HepG2 (cell line): Measurements from ENCODE around the gene YY1. TPM values are rescaled to one million over a fixed set of nuclear protein-coding genes. Genes with fewer than 3 reads are reported as not detected.

ENCODE experiments used
- FOXK2 ChIP-seq: fragments of 450-650 bp; IDR thresholded peaks from 2 replicates; pipeline ENCODE4 v1.6.1; 2016
- GFI1 ChIP-seq: sonication (generic); formaldehyde crosslinking; IDR thresholded peaks from 2 replicates; pipeline ENCODE4 v1.5.0; 2020; ENCODE audit warnings: missing genetic modification reagents, mild to moderate bottlenecking, borderline replicate concordance
- KLF12 ChIP-seq: sonication (generic); formaldehyde crosslinking; IDR thresholded peaks from 2 replicates; pipeline ENCODE4 v1.4.0; 2020; ENCODE audit warnings: missing genetic modification reagents, borderline replicate concordance
- MED8 ChIP-seq: sonication (generic); formaldehyde crosslinking; IDR thresholded peaks from 2 replicates; pipeline ENCODE4 v1.8.1; 2023; ENCODE audit warnings: mild to moderate bottlenecking, missing genetic modification reagents; ENCODE audit not compliant: insufficient replicate concordance
- RNF2 ChIP-seq: fragments of 450-650 bp; conservative IDR thresholded peaks from 2 replicates; pipeline ENCODE4 v1.6.1; 2016; ENCODE audit warnings: low read depth
- SRF ChIP-seq: IDR thresholded peaks from 2 replicates; pipeline ENCODE4 v1.6.1; 2011; ENCODE audit warnings: mild to moderate bottlenecking, low read depth, low read length, moderate library complexity
- ZFP82 ChIP-seq: sonication (generic); formaldehyde crosslinking; IDR thresholded peaks from 2 replicates; pipeline ENCODE4 v1.5.1; 2020; ENCODE audit warnings: mild to moderate bottlenecking, missing genetic modification reagents, borderline replicate concordance
- ZNF589 ChIP-seq: sonication (generic); formaldehyde crosslinking; conservative IDR thresholded peaks from 2 replicates; pipeline ENCODE4 v1.8.0; 2022; ENCODE audit warnings: mild to moderate bottlenecking, moderate library complexity, missing genetic modification reagents
- ZNF891 ChIP-seq: sonication (generic); formaldehyde crosslinking; IDR thresholded peaks from 2 replicates; pipeline ENCODE4 v1.5.0; 2020; ENCODE audit warnings: mild to moderate bottlenecking, missing genetic modification reagents
- polyA plus RNA-seq, 8 experiments: library from polyadenylated mRNA; depleted of rRNA in 3 of 8; stranded (reverse) in 7 of 8; unstranded in 1 of 8; fragments of >200 nt; fragmentation: Illumina TruSeq in 4 of 8; extraction: Trizol in 4 of 8; gene quantifications; 2 replicates each; pipeline versions ENCODE4 v1.2.1 to v1.2.3, GENCODE V29; 2011 to 2016; ENCODE audit warnings: low read depth in 4 of 8, missing spikeins in 1 of 8, mixed read lengths in 1 of 8; ENCODE audit not compliant: insufficient read depth in 1 of 8
- total RNA-seq, 5 experiments: library from RNA; depleted of rRNA; stranded (reverse); fragments of >200 nt; fragmentation: Illumina TruSeq; extraction: Trizol; gene quantifications; 2 replicates each; pipeline ENCODE4 v1.2.3, GENCODE V29; 2016; ENCODE audit warnings: low read depth in 1 of 5
- TF ChIP-seq, protein P1 (sequence below): sonication (generic); formaldehyde crosslinking; IDR thresholded peaks from 2 replicates; pipeline ENCODE4 v1.4.0; 2020; ENCODE audit warnings: missing genetic modification reagents, mild to moderate bottlenecking, borderline replicate concordance
- TF ChIP-seq, protein P2 (sequence below): sonication (generic); formaldehyde crosslinking; IDR thresholded peaks from 2 replicates; pipeline ENCODE4 v1.5.0; 2020; ENCODE audit warnings: missing genetic modification reagents, mild to moderate bottlenecking, borderline replicate concordance
- TF ChIP-seq, protein P3 (sequence below): sonication (generic); formaldehyde crosslinking; IDR thresholded peaks from 2 replicates; pipeline ENCODE4 v1.4.0; 2020; ENCODE audit warnings: mild to moderate bottlenecking, low read depth, missing genetic modification reagents
- TF ChIP-seq, protein P4 (sequence below): sonication (generic); formaldehyde crosslinking; IDR thresholded peaks from 2 replicates; pipeline ENCODE4 v1.9.0; 2021; ENCODE audit warnings: mild to moderate bottlenecking, missing genetic modification reagents
- TF ChIP-seq, protein P5 (sequence below): fragments of 450-650 bp; IDR thresholded peaks from 2 replicates; pipeline ENCODE4 v1.6.1; 2017; ENCODE audit warnings: mild to moderate bottlenecking

The YY1 gene
- total and polyA plus RNA-seq, 2 of the 13 experiments (the other 11 are each of a cell fraction or from before 2014, with no cell fraction given), result 29.4 to 68.1 TPM

DNA sequence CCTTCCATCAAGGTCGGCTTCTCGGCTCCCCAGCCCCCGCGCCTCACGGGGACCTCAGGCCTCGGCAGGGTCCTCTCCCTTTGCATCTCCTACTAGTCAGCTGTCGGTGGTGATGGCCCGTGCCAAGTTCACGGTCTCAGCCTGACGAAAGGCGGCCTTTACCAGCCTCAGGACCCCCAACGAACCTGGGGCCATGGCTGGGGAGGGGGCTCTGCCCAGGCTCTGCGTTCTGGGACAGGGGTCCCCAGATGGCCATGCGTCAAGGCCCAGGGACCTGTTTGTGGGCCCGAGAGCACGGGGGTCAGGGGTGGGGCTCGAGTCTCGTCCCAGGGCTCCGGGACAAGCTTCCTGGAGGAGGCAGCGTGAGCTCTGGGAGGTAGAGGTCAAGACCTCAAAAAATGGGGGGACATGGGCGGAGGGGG lies 46.7 kb upstream of the YY1 start (continued):
- TF ChIP-seq, protein P1, sequence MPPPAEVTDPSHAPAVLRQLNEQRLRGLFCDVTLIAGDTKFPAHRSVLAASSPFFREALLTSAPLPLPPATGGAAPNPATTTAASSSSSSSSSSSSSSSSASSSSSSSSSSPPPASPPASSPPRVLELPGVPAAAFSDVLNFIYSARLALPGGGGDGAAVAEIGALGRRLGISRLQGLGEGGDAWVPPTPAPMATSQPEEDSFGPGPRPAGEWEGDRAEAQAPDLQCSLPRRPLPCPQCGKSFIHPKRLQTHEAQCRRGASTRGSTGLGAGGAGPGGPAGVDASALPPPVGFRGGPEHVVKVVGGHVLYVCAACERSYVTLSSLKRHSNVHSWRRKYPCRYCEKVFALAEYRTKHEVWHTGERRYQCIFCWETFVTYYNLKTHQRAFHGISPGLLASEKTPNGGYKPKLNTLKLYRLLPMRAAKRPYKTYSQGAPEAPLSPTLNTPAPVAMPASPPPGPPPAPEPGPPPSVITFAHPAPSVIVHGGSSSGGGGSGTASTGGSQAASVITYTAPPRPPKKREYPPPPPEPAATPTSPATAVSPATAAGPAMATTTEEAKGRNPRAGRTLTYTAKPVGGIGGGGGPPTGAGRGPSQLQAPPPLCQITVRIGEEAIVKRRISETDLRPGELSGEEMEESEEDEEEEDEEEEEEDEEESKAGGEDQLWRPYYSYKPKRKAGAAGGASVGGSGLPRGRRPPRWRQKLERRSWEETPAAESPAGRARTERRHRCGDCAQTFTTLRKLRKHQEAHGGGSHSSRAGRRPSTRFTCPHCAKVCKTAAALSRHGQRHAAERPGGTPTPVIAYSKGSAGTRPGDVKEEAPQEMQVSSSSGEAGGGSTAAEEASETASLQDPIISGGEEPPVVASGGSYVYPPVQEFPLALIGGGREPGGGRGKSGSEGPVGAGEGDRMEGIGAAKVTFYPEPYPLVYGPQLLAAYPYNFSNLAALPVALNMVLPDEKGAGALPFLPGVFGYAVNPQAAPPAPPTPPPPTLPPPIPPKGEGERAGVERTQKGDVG (CRISPR knock-in tag), result peak; percentile 65; the same call in 1 of the 2 replicates
- peak; percentile 23; the same call in 1 of the 2 replicates for TF ChIP-seq ZFP82
- no peak; the same call in 1 of the 2 replicates for TF ChIP-seq KLF12 (CRISPR knock-in tag)
- TF ChIP-seq, protein P2, sequence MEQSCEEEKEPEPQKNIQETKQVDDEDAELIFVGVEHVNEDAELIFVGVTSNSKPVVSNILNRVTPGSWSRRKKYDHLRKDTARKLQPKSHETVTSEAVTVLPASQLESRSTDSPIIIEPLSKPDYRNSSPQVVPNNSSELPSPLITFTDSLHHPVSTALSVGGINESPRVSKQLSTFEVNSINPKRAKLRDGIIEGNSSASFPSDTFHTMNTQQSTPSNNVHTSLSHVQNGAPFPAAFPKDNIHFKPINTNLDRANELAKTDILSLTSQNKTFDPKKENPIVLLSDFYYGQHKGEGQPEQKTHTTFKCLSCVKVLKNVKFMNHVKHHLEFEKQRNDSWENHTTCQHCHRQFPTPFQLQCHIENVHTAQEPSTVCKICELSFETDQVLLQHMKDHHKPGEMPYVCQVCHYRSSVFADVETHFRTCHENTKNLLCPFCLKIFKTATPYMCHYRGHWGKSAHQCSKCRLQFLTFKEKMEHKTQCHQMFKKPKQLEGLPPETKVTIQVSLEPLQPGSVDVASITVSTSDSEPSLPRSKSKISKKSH (CRISPR knock-in tag), result no peak
- TF ChIP-seq RNF2, result no peak
- peak; percentile 33; the same call in 1 of the 2 replicates for TF ChIP-seq ZNF891
- 0 out of 2 replicates have a peak, but pooled peaks have one; percentile 24 for TF ChIP-seq ZNF589 (CRISPR knock-in tag)
- TF ChIP-seq, protein P3, sequence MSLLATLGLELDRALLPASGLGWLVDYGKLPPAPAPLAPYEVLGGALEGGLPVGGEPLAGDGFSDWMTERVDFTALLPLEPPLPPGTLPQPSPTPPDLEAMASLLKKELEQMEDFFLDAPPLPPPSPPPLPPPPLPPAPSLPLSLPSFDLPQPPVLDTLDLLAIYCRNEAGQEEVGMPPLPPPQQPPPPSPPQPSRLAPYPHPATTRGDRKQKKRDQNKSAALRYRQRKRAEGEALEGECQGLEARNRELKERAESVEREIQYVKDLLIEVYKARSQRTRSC, result no peak
- TF ChIP-seq SRF, result no peak
- no peak for TF ChIP-seq MED8 (CRISPR knock-in tag)
- TF ChIP-seq FOXK2, result no peak
- TF ChIP-seq GFI1 (CRISPR knock-in tag), result no peak
- TF ChIP-seq, protein P4, sequence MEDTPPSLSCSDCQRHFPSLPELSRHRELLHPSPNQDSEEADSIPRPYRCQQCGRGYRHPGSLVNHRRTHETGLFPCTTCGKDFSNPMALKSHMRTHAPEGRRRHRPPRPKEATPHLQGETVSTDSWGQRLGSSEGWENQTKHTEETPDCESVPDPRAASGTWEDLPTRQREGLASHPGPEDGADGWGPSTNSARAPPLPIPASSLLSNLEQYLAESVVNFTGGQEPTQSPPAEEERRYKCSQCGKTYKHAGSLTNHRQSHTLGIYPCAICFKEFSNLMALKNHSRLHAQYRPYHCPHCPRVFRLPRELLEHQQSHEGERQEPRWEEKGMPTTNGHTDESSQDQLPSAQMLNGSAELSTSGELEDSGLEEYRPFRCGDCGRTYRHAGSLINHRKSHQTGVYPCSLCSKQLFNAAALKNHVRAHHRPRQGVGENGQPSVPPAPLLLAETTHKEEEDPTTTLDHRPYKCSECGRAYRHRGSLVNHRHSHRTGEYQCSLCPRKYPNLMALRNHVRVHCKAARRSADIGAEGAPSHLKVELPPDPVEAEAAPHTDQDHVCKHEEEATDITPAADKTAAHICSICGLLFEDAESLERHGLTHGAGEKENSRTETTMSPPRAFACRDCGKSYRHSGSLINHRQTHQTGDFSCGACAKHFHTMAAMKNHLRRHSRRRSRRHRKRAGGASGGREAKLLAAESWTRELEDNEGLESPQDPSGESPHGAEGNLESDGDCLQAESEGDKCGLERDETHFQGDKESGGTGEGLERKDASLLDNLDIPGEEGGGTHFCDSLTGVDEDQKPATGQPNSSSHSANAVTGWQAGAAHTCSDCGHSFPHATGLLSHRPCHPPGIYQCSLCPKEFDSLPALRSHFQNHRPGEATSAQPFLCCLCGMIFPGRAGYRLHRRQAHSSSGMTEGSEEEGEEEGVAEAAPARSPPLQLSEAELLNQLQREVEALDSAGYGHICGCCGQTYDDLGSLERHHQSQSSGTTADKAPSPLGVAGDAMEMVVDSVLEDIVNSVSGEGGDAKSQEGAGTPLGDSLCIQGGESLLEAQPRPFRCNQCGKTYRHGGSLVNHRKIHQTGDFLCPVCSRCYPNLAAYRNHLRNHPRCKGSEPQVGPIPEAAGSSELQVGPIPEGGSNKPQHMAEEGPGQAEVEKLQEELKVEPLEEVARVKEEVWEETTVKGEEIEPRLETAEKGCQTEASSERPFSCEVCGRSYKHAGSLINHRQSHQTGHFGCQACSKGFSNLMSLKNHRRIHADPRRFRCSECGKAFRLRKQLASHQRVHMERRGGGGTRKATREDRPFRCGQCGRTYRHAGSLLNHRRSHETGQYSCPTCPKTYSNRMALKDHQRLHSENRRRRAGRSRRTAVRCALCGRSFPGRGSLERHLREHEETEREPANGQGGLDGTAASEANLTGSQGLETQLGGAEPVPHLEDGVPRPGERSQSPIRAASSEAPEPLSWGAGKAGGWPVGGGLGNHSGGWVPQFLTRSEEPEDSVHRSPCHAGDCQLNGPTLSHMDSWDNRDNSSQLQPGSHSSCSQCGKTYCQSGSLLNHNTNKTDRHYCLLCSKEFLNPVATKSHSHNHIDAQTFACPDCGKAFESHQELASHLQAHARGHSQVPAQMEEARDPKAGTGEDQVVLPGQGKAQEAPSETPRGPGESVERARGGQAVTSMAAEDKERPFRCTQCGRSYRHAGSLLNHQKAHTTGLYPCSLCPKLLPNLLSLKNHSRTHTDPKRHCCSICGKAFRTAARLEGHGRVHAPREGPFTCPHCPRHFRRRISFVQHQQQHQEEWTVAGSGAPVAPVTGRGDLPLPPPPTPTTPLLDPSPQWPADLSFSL (CRISPR knock-in tag), result no peak
- TF ChIP-seq, protein P5, sequence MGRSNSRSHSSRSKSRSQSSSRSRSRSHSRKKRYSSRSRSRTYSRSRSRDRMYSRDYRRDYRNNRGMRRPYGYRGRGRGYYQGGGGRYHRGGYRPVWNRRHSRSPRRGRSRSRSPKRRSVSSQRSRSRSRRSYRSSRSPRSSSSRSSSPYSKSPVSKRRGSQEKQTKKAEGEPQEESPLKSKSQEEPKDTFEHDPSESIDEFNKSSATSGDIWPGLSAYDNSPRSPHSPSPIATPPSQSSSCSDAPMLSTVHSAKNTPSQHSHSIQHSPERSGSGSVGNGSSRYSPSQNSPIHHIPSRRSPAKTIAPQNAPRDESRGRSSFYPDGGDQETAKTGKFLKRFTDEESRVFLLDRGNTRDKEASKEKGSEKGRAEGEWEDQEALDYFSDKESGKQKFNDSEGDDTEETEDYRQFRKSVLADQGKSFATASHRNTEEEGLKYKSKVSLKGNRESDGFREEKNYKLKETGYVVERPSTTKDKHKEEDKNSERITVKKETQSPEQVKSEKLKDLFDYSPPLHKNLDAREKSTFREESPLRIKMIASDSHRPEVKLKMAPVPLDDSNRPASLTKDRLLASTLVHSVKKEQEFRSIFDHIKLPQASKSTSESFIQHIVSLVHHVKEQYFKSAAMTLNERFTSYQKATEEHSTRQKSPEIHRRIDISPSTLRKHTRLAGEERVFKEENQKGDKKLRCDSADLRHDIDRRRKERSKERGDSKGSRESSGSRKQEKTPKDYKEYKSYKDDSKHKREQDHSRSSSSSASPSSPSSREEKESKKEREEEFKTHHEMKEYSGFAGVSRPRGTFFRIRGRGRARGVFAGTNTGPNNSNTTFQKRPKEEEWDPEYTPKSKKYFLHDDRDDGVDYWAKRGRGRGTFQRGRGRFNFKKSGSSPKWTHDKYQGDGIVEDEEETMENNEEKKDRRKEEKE, result no peak
